Measurements from ENCODE around the gene SYNJ2BP.

GRCh38 chr14:70436867-70437266 is 20.0 kb upstream of the SYNJ2BP start:
- TF ChIP-seq EZH2phosphoT487 (IDR thresholded peaks at IDR 0.05; ENCODE audit: low read depth) (no peak), CTCF (IDR thresholded peaks at IDR 0.05; ENCODE audit: low read depth, low read length) (no peak)
